ENCODE results near the gene DENND5A.

The DENND5A gene

DNA sequence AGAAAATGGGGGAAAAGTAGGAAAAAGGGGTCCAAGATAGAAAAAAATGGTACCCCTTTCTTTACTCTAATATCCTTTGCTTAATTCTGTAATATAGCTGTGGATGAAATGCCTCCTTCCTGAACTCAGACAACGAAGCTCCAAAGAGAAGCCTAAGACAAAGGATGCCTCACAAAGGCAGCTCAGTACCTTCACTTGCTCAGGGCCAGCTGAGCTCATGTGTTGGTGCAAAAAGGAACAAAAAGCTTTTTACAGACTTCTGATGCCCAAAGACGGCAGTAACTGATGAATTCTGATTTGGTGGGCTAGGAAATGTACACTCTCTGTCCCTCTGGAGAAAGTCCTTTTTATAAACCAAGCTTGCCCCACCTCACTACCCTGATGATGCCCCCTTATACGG, 77.5 kb downstream of the DENND5A start:
- no peaks in the 10 kb centered on the region for H3K79me2 ChIP-seq (ENCODE audit: control insufficient read depth, low read length)
- no peaks in the 10 kb centered on the region for H3K9me2 ChIP-seq (replicated peaks; ENCODE audit: control insufficient read depth, low read length)
- peaks cover 2% of the 10 kb centered on the region; the same call in 1 of the 2 replicates for H3K9me3 ChIP-seq (ENCODE audit: control insufficient read depth, insufficient read depth, low read length)
- no peaks in the 10 kb centered on the region for H3K4me1 ChIP-seq (ENCODE audit: control insufficient read depth, low read length)
- no peak overlapping the region for H3K4me2 ChIP-seq (ENCODE audit: low read length)
- no peaks in the 10 kb centered on the region for H3K36me3 ChIP-seq (ENCODE audit: control insufficient read depth, low read length)
- no peak overlapping the region for H3K4me3 ChIP-seq (ENCODE audit: low read length)
- no peaks in the 10 kb centered on the region for H3F3A ChIP-seq (ENCODE audit: control insufficient read depth, insufficient read depth)
- no peaks in the 10 kb centered on the region for H4K20me1 ChIP-seq (ENCODE audit: control insufficient read depth, insufficient read depth, low read depth, low read length)
- TF ChIP-seq, protein P1, sequence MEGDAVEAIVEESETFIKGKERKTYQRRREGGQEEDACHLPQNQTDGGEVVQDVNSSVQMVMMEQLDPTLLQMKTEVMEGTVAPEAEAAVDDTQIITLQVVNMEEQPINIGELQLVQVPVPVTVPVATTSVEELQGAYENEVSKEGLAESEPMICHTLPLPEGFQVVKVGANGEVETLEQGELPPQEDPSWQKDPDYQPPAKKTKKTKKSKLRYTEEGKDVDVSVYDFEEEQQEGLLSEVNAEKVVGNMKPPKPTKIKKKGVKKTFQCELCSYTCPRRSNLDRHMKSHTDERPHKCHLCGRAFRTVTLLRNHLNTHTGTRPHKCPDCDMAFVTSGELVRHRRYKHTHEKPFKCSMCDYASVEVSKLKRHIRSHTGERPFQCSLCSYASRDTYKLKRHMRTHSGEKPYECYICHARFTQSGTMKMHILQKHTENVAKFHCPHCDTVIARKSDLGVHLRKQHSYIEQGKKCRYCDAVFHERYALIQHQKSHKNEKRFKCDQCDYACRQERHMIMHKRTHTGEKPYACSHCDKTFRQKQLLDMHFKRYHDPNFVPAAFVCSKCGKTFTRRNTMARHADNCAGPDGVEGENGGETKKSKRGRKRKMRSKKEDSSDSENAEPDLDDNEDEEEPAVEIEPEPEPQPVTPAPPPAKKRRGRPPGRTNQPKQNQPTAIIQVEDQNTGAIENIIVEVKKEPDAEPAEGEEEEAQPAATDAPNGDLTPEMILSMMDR (IDR thresholded peaks at IDR 0.05; ENCODE audit: low read depth, low read length, poor library complexity, severe bottlenecking): no peak
- TF ChIP-seq EZH2phosphoT487 (IDR thresholded peaks at IDR 0.05; ENCODE audit: borderline replicate concordance, low read length): no peak
- no peak overlapping the region for H3K27ac ChIP-seq (ENCODE audit: low read depth, low read length)
- H3K27me3 ChIP-seq (ENCODE audit: control insufficient read depth, low read length): no peaks in the 10 kb centered on the region

- no peaks in the 10 kb centered on the region for H3K27me3 ChIP-seq (ENCODE audit: control insufficient read depth, low read length)
- no peaks in the 10 kb centered on the region for H3K9me3 ChIP-seq (ENCODE audit: control insufficient read depth, insufficient read depth, low read length)
- H3K4me3 ChIP-seq (ENCODE audit: low read length): no peak overlapping the region
- H4K20me1 ChIP-seq (ENCODE audit: control insufficient read depth, insufficient read depth, low read depth, low read length): no peaks in the 10 kb centered on the region
- H3K9me2 ChIP-seq (replicated peaks; ENCODE audit: control insufficient read depth, low read length): no peaks in the 10 kb centered on the region
- no peaks in the 10 kb centered on the region for H3K79me2 ChIP-seq (ENCODE audit: control insufficient read depth, low read length)
- H3K36me3 ChIP-seq (ENCODE audit: control insufficient read depth, low read length): no peaks in the 10 kb centered on the region
- no peaks in the 10 kb centered on the region for H3F3A ChIP-seq (ENCODE audit: control insufficient read depth, insufficient read depth)
- H3K4me1 ChIP-seq (ENCODE audit: control insufficient read depth, low read length): no peaks in the 10 kb centered on the region
- H3K27ac ChIP-seq (ENCODE audit: low read depth, low read length): no peak overlapping the region
- H3K4me2 ChIP-seq (ENCODE audit: low read length): no peak overlapping the region
- TF ChIP-seq EZH2phosphoT487 (IDR thresholded peaks at IDR 0.05; ENCODE audit: borderline replicate concordance, low read length): no peak
- TF ChIP-seq, protein P1 (IDR thresholded peaks at IDR 0.05; ENCODE audit: low read depth, low read length, poor library complexity, severe bottlenecking): no peak
These were observed 80.6 kb downstream of the DENND5A start for GRCh38 chr11:9184516-9184915.

DNA sequence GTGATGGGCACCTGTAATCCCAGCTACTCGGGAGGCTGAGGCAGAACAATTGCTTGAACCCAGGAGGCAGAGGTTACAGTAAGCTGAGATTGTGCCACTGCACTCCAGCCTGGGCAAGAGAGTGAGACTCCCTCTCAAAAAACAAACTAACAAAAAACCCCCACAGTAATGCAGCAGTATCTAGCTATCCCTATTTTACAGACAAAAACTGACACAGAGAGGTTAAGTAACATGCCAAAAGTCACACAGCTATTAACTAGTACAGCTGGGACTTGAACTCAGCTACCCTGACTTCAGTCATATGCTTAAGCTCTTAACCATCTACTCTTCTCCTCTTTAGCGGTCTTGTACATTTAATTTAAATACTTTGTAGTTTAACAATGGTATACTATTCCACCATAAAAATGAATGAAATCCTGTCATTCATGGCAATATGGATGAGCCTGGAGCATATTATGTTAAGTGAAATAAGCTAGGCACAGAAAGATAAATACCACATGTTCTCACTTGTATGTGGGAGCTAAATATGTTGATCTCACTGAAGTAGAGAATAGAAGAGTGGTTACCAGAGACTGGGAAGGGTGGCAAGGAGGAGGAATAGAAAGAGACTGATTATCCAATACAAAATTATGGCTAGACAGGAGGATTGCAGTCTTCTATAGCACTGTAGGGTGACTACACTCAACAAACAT, 82.8 kb downstream of the DENND5A start:
- no peak for TF ChIP-seq EZH2phosphoT487 (IDR thresholded peaks at IDR 0.05; ENCODE audit: borderline replicate concordance, low read length)
- TF ChIP-seq, protein P1 (IDR thresholded peaks at IDR 0.05; ENCODE audit: low read depth, low read length, poor library complexity, severe bottlenecking): no peak
- H3F3A ChIP-seq (ENCODE audit: control insufficient read depth, insufficient read depth): no peaks in the 10 kb centered on the region
- H3K9me2 ChIP-seq (replicated peaks; ENCODE audit: control insufficient read depth, low read length): no peaks in the 10 kb centered on the region
- H4K20me1 ChIP-seq (ENCODE audit: control insufficient read depth, insufficient read depth, low read depth, low read length): no peaks in the 10 kb centered on the region
- no peaks in the 10 kb centered on the region for H3K79me2 ChIP-seq (ENCODE audit: control insufficient read depth, low read length)
- no peak overlapping the region for H3K4me2 ChIP-seq (ENCODE audit: low read length)
- no peaks in the 10 kb centered on the region for H3K27me3 ChIP-seq (ENCODE audit: control insufficient read depth, low read length)
- H3K9me3 ChIP-seq (ENCODE audit: control insufficient read depth, insufficient read depth, low read length): no peaks in the 10 kb centered on the region
- H3K27ac ChIP-seq (ENCODE audit: low read depth, low read length): no peak overlapping the region
- no peaks in the 10 kb centered on the region for H3K36me3 ChIP-seq (ENCODE audit: control insufficient read depth, low read length)
- no peaks in the 10 kb centered on the region for H3K4me1 ChIP-seq (ENCODE audit: control insufficient read depth, low read length)
- no peak overlapping the region for H3K4me3 ChIP-seq (ENCODE audit: low read length)

Measured in DOHH2 (cell line).